Colonic mucosa (tissue), 4 donors: Measurements from ENCODE around the gene OTULIN. TPM values are rescaled to one million over a fixed set of nuclear protein-coding genes. Genes with fewer than 3 reads are reported as not detected.

Source experiments
- DNase-seq: peaks from one replicate; pipeline ENCODE4 v3.0.0-alpha.2; 2020
- H3K27ac ChIP-seq: fragments of 200-600 bp; one replicate; pipeline ENCODE4 v1.8.0; 2021
- H3K27me3 ChIP-seq: fragments of 200-600 bp; one replicate; pipeline ENCODE4 v1.8.0; 2021
- H3K36me3 ChIP-seq: fragments of 200-600 bp; one replicate; pipeline ENCODE4 v1.8.0; 2021
- H3K4me1 ChIP-seq: fragments of 200-600 bp; one replicate; pipeline ENCODE4 v1.8.0; 2021; ENCODE audit warnings: mild to moderate bottlenecking
- H3K4me3 ChIP-seq: fragments of 200-600 bp; one replicate; pipeline ENCODE4 v1.8.0; 2021
- H3K9ac ChIP-seq, 2 donors: one replicate each; pipeline ENCODE4 v1.7.0; 2013; ENCODE audit warnings: control low read depth in 2 of 2, low read depth in 2 of 2, low read length in 2 of 2
- H3K9me3 ChIP-seq: fragments of 200-600 bp; one replicate; pipeline ENCODE4 v1.8.0; 2021
- CTCF ChIP-seq: fragments of 200-600 bp; IDR thresholded peaks from one replicate; pipeline ENCODE4 v1.8.0; 2022; ENCODE audit warnings: antibody characterized with exemption, mild to moderate bottlenecking
- intact Hi-C: fragments of 100-400 bp; cut with DNase I; formaldehyde crosslinking; loops from one replicate; pipeline ENCODE4 v1.14.1; 2022
- total RNA-seq, 2 donors: library from RNA; stranded (reverse); fragmentation: NEBNext Ultra II Directional in 1 of 2; extraction: Animal tissue kit (Norgen Biotek cat#: 25700) in 1 of 2; gene quantifications; one replicate each; pipeline ENCODE4 v1.2.1, GENCODE V29; 2021
- donor health status: healthy.
- donor health status: DM: no; HTN: no; CAD: no.
- donor health status: DM: no; HTN: no; CAD: no.

The OTULIN gene
- total RNA-seq, 2 donors from 2014 or later, result 28.8 to 32.9 TPM

- peak; percentile 33 for DNase-seq
- TF ChIP-seq CTCF, result peak; percentile 56
- H3K9ac ChIP-seq, result no peak overlapping the region
Observed at GRCh38 chr5:14685757-14686156, 21.2 kb downstream of the OTULIN start.

GRCh38 chr5:14686517-14686916 is 22.0 kb downstream of the OTULIN start:
- H3K36me3 ChIP-seq, result peaks cover 21% of the 10 kb centered on the region
- no peak overlapping the region for H3K9ac ChIP-seq
- TF ChIP-seq CTCF, result no peak
- no peaks in the 10 kb centered on the region for H3K4me1 ChIP-seq
- no peaks in the 10 kb centered on the region for H3K9me3 ChIP-seq
- H3K27me3 ChIP-seq, result no peaks in the 10 kb centered on the region
- H3K27ac ChIP-seq, result no peak overlapping the region
- no peak overlapping the region for H3K4me3 ChIP-seq
- intact Hi-C loops, result loop anchor here (5.0 to 10.0 kb wide), 2 partner anchors 41 to 328 kb away; no protein-coding TSS in a partner anchor
- DNase-seq, result no peak

More at GRCh38 chr5:14685757-14686156, 21.2 kb downstream of the OTULIN start:
- Histone ChIP-seq H3K27me3 (no peaks in the 10 kb centered on the region), H3K4me1 (no peaks in the 10 kb centered on the region), H3K4me3 (no peak overlapping the region), H3K36me3 (peaks cover 23% of the 10 kb centered on the region), H3K27ac (no peak overlapping the region), H3K9me3 (no peaks in the 10 kb centered on the region)
- intact Hi-C loops, result loop anchor here (5.0 to 10.0 kb wide), 2 partner anchors 42 to 329 kb away; no protein-coding TSS in a partner anchor

GRCh38 chr5:14687023-14687665 is 22.6 kb downstream of the OTULIN start:
- Histone ChIP-seq H3K4me1 (no peaks in the 10 kb centered on the region), H3K4me3 (no peak overlapping the region), H3K9ac (no peak overlapping the region), H3K36me3 (peaks cover 16% of the 10 kb centered on the region), H3K27ac (no peak overlapping the region), H3K9me3 (no peaks in the 10 kb centered on the region), H3K27me3 (no peaks in the 10 kb centered on the region)
- no peak for TF ChIP-seq CTCF
- intact Hi-C loops, result loop anchor here (5.0 to 10.0 kb wide), 2 partner anchors 40 to 328 kb away; no protein-coding TSS in a partner anchor
- no peak for DNase-seq

- H3K9ac ChIP-seq, result no peak overlapping the region
- TF ChIP-seq CTCF, result no peak
- H3K4me1 ChIP-seq, result no peaks in the 10 kb centered on the region
- no peaks in the 10 kb centered on the region for H3K9me3 ChIP-seq
- intact Hi-C loops, result no loop called here
- DNase-seq, result no peak
- H3K27ac ChIP-seq, result no peak overlapping the region
- H3K36me3 ChIP-seq, result peaks cover 16% of the 10 kb centered on the region
- no peaks in the 10 kb centered on the region for H3K27me3 ChIP-seq
- H3K4me3 ChIP-seq, result no peak overlapping the region
Observed at GRCh38 chr5:14693070-14693469, 28.6 kb downstream of the OTULIN start.

GRCh38 chr5:14695152-14695551 is 30.6 kb downstream of the OTULIN start:
- Histone ChIP-seq H3K27me3 (no peaks in the 10 kb centered on the region), H3K4me3 (no peak overlapping the region), H3K9me3 (no peaks in the 10 kb centered on the region), H3K4me1 (no peaks in the 10 kb centered on the region), H3K36me3 (peaks cover 7% of the 10 kb centered on the region), H3K9ac (no peak overlapping the region), H3K27ac (no peak overlapping the region)
- DNase-seq, result no peak
- no peak for TF ChIP-seq CTCF
- intact Hi-C loops, result no loop called here
